AG09309 (cell line): Measurements from ENCODE around the gene IRS4.

ENCODE experiments used
- DNase-seq: peaks from one replicate; pipeline ENCODE4 v3.0.0-alpha.2; 2010; ENCODE audit warnings: low read depth
- H3K4me3 ChIP-seq: 2 replicates; pipeline ENCODE4 v1.5.1; 2011; ENCODE audit warnings: mild to moderate bottlenecking, low read depth, low read length, moderate library complexity; ENCODE audit not compliant: control insufficient read depth
- CTCF ChIP-seq: IDR thresholded peaks from 2 replicates; pipeline ENCODE4 v1.5.1; 2011; ENCODE audit warnings: mild to moderate bottlenecking, low read depth, low read length, inconsistent platforms; ENCODE audit not compliant: insufficient read depth, control insufficient read depth; ENCODE audit errors: missing control alignments

The IRS4 gene

DNA sequence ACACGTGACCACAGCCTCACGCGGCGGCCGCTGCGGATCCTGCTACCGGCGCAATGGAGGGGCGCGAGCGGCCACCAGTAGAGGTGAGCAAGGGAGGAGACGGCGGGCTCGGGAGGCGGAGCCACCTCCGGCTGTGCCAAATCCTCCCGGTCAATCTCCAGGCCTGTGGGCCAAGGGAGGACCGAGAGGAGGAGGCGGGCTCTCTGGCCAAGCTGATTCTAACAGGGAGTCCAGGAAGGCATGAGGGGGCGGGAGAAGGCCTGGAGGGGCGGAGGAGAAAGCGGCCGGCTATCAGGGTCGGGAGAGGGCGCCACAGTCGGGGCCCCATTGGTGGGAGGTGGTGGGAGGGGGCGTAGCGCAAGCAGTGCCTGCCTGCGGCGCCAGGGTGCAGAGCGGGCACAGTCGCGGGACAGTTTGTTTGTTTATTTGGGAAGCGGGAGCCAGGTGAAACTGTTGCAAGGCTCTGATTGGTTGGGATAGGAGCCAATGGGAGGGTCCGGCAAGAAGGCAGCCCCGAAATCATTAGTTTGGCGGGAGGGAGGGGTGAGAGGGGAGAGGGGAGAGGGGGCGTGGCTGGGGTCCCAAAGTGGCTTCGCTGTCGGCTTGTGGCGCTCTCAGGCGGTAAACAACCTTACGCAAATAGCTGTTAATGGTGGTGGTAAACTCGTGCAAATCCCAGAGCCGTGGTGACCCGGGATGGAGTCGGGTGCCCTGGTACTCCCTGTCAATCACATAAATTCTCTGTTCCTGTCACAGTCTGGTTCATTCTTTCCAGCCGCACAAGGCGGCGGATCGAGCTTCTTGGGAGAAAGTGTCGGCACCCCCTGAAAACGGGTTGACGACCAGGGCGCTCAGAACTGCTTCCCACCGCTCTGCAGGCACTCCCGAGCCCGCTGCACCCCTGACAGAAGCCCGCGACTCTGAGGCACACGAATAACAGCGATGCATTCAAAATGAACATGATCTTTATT lies at the start of gene IRS4:
TSS of gene IRS4 (minus strand) at position 55 of the 971 bp plus-strand sequence.
- no peak for TF ChIP-seq CTCF
- DNase-seq = no peak
- H3K4me3 ChIP-seq = peak within 1 kb of the TSS; percentile 22

- DNase-seq = no peak
- no peak for TF ChIP-seq CTCF
- H3K4me3 ChIP-seq = no peak overlapping the region
These were observed 36.2 kb upstream of the IRS4 start for GRCh38 chrX:108772549-108772948.

- H3K4me3 ChIP-seq = no peak overlapping the region
- no peak for DNase-seq
- TF ChIP-seq CTCF = no peak
These were observed 27.2 kb upstream of the IRS4 start for GRCh38 chrX:108763559-108763958.

- no peak overlapping the region for H3K4me3 ChIP-seq
- DNase-seq = no peak
- TF ChIP-seq CTCF = no peak
These were observed 4.0 kb upstream of the IRS4 start for GRCh38 chrX:108740299-108740774.

DNA sequence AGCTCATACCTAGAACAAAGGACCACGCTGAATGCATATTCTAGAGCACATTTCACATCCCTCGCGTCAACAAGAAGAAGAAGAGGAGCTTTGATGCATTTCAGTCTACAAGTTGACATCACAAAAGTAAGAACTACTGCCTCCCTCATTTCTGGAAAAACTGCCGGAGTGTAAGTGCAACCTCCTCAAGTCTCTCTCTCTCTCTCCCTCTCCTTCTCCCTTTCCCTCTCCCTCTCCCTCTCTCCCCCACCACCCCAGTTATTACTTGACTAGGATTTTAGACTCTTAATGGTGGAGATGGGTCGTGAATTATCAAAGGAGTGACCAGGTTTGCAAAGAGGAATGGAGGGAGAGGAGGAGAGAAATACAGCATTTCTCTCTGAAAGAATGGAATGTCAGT lies 1.4 kb upstream of the IRS4 start:
- TF ChIP-seq CTCF = no peak
- DNase-seq = no peak
- H3K4me3 ChIP-seq = no peak overlapping the region

DNA sequence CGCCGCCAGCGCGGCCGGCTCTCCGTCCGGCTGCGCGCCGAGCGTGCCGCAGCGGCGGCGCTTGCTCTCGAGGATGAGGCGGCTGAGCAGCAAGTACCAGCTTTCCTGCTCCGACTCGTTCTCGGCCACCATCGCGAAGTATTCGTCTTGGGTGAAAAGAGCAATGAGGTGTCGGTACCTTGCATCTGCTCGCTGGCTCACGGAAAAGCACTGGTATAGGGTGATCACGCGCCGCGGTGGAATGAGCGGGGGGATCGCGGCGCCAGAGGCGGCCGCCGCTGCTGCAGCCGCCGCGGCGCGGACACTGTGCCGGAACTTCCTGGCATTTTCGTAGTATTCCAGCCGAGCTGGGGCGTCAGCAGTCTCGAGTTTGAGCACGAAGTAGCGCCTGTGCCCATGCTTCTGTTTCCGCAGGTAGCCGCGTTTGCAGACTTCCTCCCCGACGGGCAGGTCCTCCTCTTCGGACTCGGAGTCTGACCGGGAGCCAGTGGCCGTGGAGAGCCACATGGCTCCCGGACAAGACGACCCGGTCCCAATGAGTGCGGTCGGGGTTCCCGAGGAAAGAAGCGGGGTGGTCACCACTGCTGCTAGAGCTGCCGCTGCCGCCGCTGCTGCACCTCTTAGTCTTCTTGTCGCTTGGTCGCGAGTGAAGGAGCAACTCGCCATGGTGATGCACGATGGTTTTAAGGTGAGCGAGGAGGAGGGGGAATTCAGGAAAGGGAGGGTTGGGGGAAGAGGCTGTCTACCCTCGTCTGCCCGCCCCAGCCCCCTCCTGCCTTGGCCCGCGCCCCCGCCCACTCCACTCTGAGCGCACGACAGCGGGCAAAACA lies 469 bp downstream of the IRS4 start:
- peak overlapping the region; percentile 22 for H3K4me3 ChIP-seq
- no peak for TF ChIP-seq CTCF
- no peak for DNase-seq
